ENCODE measurements around the gene SHC3. TPM values are rescaled to one million over a fixed set of nuclear protein-coding genes. Genes with fewer than 3 reads are reported as not detected.

SHC3 gene
- total RNA-seq, 1 experiment from 2014 or later, result 1.8 TPM

DNA sequence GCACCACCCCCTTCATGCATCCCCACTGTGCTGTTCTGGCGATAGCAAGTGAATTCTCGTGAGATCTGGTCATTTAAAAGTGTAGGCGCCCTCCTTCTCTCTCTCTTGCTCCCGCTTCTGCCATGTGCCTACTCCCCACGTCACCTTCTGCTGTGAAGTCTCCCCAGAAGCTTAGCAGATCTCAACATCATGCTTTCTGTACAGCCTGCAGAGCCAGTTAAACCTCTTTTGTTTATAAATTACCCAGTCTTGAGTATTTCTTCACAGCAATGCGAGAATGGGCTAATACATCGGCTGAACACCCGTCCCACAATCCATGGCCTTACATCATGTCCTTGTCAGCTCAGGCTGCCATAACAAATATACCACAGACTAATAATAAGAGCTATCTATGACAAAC lies 17.4 kb downstream of the SHC3 start:
- TF ChIP-seq, protein P1, sequence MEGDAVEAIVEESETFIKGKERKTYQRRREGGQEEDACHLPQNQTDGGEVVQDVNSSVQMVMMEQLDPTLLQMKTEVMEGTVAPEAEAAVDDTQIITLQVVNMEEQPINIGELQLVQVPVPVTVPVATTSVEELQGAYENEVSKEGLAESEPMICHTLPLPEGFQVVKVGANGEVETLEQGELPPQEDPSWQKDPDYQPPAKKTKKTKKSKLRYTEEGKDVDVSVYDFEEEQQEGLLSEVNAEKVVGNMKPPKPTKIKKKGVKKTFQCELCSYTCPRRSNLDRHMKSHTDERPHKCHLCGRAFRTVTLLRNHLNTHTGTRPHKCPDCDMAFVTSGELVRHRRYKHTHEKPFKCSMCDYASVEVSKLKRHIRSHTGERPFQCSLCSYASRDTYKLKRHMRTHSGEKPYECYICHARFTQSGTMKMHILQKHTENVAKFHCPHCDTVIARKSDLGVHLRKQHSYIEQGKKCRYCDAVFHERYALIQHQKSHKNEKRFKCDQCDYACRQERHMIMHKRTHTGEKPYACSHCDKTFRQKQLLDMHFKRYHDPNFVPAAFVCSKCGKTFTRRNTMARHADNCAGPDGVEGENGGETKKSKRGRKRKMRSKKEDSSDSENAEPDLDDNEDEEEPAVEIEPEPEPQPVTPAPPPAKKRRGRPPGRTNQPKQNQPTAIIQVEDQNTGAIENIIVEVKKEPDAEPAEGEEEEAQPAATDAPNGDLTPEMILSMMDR (conservative IDR thresholded peaks at IDR 0.05), result no peak
- Histone ChIP-seq H2BK5ac (ENCODE audit: insufficient read length, low read length) (no peak overlapping the region), H3K79me1 (ENCODE audit: insufficient read depth, low read depth, low read length, poor library complexity, severe bottlenecking) (no peaks in the 10 kb centered on the region), H3K9me3 (ENCODE audit: control insufficient read depth, low read depth, low read length) (no peaks in the 10 kb centered on the region), H4K5ac (ENCODE audit: insufficient read length, low read depth, low read length) (no peak overlapping the region), H2BK12ac (ENCODE audit: insufficient read length, low read depth, low read length) (no peak overlapping the region), H3K4ac (ENCODE audit: low read depth, low read length) (no peak overlapping the region), H2BK20ac (ENCODE audit: low read depth, low read length, poor library complexity, severe bottlenecking) (no peak overlapping the region), H2BK15ac (ENCODE audit: low read depth, low read length) (no peak overlapping the region), H3K23me2 (ENCODE audit: insufficient read length, low read depth, low read length, poor library complexity, severe bottlenecking) (no peaks in the 10 kb centered on the region), H4K8ac (replicated peaks; ENCODE audit: insufficient read length, low read depth, low read length) (no peak overlapping the region), H3K27me3 (ENCODE audit: insufficient read depth, low read length) (no peaks in the 10 kb centered on the region), H4K91ac (ENCODE audit: insufficient read length, low read depth, low read length) (no peak overlapping the region), H3K4me2 (ENCODE audit: insufficient read depth, insufficient read length, low read length) (no peak overlapping the region), H3K23ac (ENCODE audit: insufficient read length, low read depth, low read length) (no peak overlapping the region), H3K79me2 (ENCODE audit: insufficient read depth, low read length) (peaks cover 2% of the 10 kb centered on the region; the same call in 1 of the 2 replicates), H3K27ac (ENCODE audit: insufficient read length, low read depth, low read length) (no peak overlapping the region), H3T11ph (ENCODE audit: low read length) (no peak overlapping the region), H2AFZ (ENCODE audit: low read length) (no peak overlapping the region), H3K18ac (ENCODE audit: insufficient read length, low read depth, low read length) (no peak overlapping the region), H2AK5ac (ENCODE audit: insufficient read length, low read length) (no peak overlapping the region), H3K14ac (ENCODE audit: insufficient read depth, low read length) (no peak overlapping the region), H3K56ac (ENCODE audit: insufficient read length, low read depth, low read length) (no peak overlapping the region), H3K9ac (ENCODE audit: extremely low read depth, insufficient read length, low read length) (no peak overlapping the region), H2BK120ac (ENCODE audit: low read depth, low read length, poor library complexity, severe bottlenecking) (no peak overlapping the region), H4K20me1 (ENCODE audit: control insufficient read depth, insufficient read depth, insufficient read length) (no peaks in the 10 kb centered on the region), H3K4me1 (ENCODE audit: insufficient read depth, low read length) (no peaks in the 10 kb centered on the region; the same call in 1 of the 2 replicates)
- no CpG with 5 or more reads among the region's 8 CpGs for WGBS (ENCODE audit: extremely low coverage, insufficient read length, low lambda C conversion rate)
- Mint-ChIP-seq H3K4me1 (0 out of 4 replicates have a peak, but pooled peaks cover 0 to 3% of the 10 kb centered on the region in 2 experiments), H3K27me3 (ENCODE audit: low read depth) (peaks cover 2% of the 10 kb centered on the region; the same call in 1 of the 2 replicates), H3K4me3 (no peak overlapping the region), H3K27ac (no peak overlapping the region), H3K36me3 (ENCODE audit: insufficient read depth in 1 of 3, low read depth in 3 of 3) (no peaks in the 10 kb centered on the region; a peak in 1 of 7 replicates), H3K9me3 (no peaks in the 10 kb centered on the region)
- DNase-seq, result no peak

Measured in H9 (cell line).